Activated CD8-positive, alpha-beta memory T cell treated with anti-CD3 and anti-CD28 coated beads for 36 hours (primary cell): ENCODE data around the gene IFI27L1. TPM values are rescaled to one million over a fixed set of nuclear protein-coding genes. Genes with fewer than 3 reads are reported as not detected.

Experiments used
- CTCF ChIA-PET: fragments of 350-600 bp; sonication (Branson Sonifier 250); formaldehyde crosslinking; loops from one replicate; lab custom pipeline; 2021; ENCODE audit warnings: antibody characterized with exemption; lab: Charles Lee
- POLR2A ChIA-PET: fragments of 350-600 bp; sonication (Branson Sonifier 250); formaldehyde crosslinking; loops from one replicate; lab custom pipeline; 2021; ENCODE audit warnings: antibody characterized with exemption; lab: Charles Lee
- total RNA-seq, 2 experiments: library from RNA; stranded (reverse); gene quantifications; one replicate each; pipeline ENCODE4 v1.2.3, GENCODE V29; 2021

The IFI27L1 gene
- total RNA-seq, 2 experiments from 2014 or later = 19.3 to 21.9 TPM

DNA sequence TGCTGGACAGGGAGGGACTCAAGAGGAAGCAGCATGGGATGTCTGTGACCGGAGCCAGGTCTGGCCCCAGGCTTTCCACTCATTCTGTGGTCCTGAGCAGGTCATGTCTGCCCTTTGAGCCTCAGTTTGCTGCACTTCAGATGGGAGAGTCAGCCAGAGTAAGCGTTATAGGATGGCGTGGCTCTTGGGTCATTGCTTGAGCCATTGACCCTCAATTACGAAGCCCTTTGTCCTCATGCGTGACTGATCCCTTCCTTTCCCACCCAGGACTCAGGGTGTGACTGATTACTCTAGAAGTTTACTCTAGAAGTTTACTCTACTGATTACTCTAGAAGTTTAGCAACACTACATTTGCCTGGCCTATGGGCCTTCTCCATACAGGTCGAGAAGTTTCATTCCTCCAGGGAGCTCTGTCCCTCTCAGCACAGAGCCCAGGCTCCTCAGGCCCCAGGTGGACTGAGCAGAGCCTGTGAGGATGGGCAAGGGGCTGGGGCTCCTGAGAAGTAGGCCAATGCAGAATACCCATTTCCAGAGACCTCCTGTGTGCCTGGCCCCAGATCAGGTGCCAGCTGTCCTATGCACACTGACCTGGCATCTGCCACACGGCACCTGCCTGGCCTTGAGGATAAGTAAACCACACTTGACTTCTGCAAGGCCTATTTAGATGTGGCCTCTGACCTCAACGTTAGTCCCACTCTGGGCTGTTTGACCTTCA, 21.8 kb downstream of the IFI27L1 start:
- ChIA-PET CTCF (no interaction called here), POLR2A (no interaction called here)

DNA sequence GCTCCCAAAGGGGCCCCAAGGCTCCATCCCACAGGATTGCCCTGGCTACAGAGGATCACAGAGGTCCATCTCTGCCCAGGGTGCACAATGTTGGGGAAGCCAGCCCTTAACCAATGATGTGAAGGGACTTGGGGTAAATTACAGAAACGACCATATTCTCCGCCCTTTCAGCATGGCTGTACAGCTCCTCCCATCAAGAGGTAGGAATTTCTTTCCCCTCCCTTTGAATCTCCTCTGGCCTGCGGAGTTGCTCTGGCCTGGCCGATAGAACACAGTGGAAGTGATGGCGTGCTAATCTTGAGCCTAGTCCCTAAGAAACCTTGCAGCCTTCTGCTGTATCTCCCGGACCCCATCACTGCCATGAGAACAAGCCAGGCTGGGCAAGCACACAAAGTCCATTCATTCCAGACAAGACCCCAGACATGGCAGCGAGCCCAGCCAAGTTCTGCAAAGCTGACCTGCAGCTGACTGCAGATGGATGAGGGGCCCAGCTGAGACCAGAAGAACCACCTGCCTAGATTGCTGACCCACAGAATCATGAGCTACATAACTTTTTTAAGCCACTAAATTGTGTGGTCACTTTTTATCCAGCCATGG, 22.5 kb downstream of the IFI27L1 start:
- CTCF ChIA-PET = no interaction called here
- POLR2A ChIA-PET = no interaction called here

DNA sequence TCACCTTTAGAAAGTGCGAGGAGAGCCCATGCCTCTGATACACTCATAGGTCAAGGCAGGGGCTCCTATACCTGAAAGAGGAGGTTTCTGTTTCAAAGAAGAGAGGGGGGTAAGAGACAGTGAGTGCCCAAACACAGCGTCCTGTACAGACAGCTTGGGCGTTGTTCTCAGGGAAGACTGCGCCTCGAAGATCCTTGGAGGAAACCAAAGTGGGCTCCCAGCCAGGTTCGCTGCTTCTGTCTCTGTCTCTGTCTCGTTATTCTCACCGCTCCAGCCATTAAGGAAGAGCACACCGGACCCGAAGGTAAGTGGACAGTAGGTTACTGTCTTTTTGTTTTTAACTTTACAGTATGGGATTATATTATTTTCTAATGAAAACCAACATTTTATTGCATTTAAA, 23.6 kb downstream of the IFI27L1 start:
- ChIA-PET CTCF (no interaction called here), POLR2A (no interaction called here)

DNA sequence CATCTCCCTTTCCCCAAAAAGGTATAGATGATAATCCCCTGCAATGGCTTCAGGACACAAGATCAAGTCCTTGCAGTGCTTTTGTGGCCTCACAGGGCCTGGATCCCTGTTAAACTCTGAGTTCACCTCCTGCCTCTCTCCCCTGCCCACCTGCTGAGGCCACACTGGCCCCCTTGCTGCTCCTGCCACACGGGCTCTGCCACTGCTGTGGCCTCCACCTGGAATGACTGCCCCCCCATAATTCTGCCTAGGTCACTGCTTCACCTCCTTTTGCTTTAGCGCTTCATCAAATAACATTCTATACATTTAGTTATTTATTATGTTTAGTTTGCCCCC, 28.8 kb downstream of the IFI27L1 start:
- ChIA-PET POLR2A (no interaction called here), CTCF (no interaction called here)

DNA sequence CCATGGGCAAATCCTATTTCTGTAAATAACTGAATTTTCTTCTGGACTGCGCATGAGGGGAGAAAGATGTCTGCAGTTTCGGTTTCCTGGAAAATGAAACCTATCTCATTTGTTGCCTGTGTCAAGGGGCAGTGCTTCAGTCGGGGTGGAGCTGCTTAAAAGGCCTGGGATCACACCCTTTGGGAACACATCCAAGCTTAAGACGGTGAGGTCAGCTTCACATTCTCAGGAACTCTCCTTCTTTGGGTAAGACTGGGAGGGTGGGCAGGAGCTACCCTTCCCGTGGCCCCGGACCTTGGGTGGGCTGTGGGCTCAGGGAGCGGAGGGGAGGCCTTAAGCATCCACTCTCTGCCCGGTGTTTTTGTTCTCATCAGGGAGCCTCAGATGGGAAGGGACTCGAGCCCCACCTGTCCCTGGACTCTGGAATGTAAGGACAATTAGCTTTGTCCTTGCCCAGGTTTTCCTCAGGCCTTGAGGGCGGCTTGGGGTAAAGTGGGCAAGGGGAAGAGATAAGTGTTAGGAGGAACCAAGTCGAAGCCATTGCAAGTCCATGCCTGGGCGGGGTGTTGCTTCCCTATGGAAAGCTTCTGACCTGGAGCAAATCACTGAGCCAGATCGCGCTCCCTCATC, 29.6 kb downstream of the IFI27L1 start, which contains the start of gene IFI27:
Gene IFI27 (plus strand): TSS at position 185 of the 630 bp plus-strand sequence.
- ChIA-PET POLR2A (no interaction called here), CTCF (no interaction called here)

DNA sequence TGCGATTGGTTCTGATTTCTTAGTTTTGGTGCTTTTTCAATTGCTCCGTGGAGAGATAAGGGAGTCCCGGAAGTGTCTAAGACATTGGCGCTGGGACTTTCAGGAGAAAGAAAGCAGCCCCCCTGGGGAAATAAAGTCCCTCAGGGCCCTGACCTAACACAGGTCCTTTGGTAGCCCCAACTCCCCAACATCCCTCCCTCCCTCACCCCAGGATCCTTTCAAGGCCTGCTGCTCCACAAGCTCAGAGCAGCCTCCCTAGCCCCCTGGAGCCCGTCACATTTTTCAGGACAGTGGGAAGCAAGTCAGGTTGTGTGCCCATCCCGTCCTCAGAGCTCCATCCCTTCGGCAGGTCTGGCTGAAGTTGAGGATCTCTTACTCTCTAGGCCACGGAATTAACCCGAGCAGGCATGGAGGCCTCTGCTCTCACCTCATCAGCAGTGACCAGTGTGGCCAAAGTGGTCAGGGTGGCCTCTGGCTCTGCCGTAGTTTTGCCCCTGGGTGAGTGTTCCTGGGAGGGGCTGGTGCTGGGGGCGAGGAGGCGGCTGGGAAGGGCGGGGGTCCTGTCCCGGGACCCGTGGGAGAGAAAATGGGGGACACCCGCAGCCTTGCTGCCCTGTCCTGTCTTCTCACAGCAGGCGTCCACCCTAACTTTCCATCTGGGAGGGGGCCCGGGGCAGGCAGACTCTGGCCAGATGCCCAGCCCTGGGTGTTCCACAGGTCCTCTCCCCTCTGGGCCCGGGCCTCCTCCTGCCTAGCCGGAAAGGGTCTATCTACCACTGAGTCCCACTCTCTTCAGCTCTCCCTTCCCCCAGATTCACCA, 30.4 kb downstream of the IFI27L1 start:
- POLR2A ChIA-PET = no interaction called here

DNA sequence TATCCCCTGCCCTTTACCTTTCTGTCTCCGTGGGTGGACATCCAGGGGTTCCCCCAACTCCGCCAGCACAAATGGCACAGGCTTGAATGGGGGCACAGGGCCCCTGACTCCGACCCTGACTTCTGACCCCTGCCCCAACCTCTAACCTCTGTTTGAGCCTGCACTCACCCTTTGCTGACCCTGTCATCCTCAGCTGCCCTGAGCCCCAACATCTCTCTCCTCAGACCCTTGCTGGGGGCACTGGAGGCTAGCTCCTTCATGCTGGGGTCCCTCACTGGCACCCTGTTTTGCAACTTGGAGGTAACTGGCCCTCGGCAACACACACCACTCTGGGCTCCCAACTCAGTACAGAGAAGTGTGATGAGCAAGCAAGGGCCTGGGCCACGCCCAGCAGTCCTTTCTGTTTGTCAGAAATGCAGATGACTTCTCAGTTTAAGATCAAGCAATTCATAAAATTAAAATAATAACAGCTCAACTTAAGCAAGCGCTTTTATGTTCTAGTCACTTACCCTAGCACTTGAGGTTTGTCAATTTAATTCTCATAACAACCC, 31.5 kb downstream of the IFI27L1 start:
- ChIA-PET CTCF (no interaction called here), POLR2A (no interaction called here)

More for the DNA sequence above, 30.4 kb downstream of the IFI27L1 start:
- CTCF ChIA-PET = no interaction called here

DNA sequence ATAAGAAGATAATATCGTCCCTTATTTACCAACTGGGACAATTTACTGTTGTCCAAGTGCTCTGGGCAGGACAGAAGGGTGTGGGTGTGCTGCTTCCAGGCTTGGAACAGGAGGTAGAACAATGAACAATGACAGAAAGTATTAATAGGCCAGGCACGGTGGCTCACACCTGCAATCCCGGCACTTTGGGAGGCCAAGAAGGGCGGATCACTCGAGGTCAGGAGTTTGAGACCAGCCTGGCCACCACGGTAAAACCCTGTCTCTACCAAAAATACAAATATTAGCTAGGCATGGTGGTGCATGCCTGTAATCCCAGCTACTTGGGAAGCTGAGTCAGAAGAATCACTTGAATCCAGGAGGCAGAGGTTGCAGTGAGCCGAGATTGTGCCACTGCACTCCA, 32.0 kb downstream of the IFI27L1 start:
- ChIA-PET CTCF (no interaction called here), POLR2A (no interaction called here)

DNA sequence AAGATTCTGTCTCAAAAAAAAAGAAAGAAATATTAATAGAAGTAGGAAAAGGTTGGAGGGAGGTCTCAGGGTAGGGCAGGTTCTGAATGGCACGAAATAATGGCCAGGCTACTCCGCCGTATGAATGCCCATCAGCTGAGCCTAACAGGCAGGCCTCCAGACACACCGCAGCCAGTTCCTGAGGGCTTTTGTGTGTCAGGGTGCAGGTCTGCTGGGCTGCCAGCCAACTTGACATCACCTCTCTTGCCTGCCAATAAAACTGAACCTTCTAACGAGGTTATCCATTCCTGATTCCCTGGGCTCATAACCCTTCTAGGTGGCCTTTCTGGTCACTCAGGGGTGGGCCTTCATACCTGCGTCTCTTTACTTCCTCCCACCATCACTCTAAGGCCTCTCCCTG, 32.4 kb downstream of the IFI27L1 start:
- POLR2A ChIA-PET = no interaction called here
- CTCF ChIA-PET = no interaction called here

DNA sequence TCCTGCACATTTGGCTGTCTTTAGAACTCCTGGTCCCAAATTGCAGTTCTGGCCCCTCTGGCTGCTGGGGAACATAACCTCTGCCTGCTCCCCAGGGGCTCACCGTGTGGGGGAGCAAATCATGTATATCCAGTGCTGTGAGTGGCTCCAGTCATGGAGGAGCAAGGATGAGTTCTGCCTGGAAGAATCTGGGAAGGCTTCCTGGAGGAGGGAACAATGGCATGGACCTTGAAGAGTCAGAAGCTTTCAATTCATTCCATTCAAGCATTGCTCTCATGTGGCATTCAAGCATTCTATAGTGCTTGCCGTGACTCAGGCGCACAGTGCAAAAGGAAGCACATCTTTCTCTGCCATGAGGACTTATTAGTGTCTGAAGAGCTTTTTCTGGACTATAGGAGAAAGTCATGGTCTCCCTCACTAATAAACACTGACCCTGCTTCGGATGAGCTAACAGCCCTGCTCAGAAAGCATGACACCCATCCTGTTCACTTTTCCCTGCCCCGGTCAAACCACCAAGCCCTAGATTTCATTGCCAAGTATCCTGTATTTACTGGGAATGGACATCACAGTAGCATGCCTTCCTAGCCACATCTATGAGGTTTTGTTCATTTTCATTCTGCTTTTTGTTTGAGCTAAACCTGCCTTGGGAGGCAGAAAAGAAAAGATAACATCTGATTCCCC, 32.9 kb downstream of the IFI27L1 start:
- POLR2A ChIA-PET = interaction anchor here (1.1 kb wide), 1 partner anchor 15 kb away, joined by 5 read pairs; no protein-coding TSS in a partner anchor
- CTCF ChIA-PET = no interaction called here

DNA sequence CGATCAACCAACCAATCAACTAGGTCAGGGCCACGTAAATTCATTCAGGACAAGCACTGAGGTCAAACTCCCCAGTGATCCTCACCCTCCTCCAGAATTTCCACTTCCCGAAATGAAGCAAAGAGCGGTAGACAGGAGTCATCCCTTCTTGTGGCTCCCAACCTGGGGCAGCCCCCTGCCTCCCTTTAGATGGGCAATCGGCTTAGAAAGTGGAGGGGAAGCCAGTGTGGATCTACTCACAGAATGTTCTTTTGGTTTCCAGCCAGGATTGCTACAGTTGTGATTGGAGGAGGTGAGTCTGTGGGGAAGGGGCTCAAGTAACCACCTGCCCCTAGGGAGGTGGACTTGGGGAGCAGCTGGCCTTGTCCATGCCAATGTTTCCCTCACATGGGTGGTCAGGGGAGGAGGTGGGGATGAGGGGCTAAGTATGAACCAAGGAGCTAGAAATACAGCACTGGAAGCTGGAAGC, 33.5 kb downstream of the IFI27L1 start:
- ChIA-PET POLR2A (interaction anchor here (1.1 kb wide), 1 partner anchor 14 kb away, joined by 5 read pairs; no protein-coding TSS in a partner anchor), CTCF (no interaction called here)

DNA sequence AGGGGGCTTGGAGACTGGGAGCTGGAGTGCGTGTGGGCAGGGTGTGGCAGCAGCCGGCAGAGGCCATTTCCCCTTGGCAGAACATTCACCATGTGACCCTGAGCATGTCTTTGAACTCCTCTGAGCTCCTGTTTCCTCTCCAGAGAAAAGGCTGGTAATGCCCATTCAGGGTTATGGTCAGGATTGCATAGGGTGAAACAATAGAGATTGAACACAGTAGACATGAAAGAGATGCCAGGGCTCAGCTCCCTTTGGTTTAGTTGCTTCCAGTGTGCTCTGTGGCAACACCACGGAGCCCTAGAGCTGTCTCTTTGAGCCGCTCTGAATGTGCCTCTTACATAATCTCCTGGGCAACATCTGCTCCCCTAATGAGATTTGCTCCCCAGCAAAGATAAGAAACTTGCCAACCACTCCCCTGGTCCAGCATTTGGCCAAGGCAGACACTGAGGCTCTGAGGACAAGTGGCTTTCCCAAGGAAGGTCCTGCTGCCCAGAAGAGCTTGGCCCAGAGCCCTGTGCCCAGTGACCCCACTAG, 34.0 kb downstream of the IFI27L1 start:
- POLR2A ChIA-PET = interaction anchor here (1.1 kb wide), 1 partner anchor 14 kb away, joined by 5 read pairs; no protein-coding TSS in a partner anchor
- CTCF ChIA-PET = no interaction called here

DNA sequence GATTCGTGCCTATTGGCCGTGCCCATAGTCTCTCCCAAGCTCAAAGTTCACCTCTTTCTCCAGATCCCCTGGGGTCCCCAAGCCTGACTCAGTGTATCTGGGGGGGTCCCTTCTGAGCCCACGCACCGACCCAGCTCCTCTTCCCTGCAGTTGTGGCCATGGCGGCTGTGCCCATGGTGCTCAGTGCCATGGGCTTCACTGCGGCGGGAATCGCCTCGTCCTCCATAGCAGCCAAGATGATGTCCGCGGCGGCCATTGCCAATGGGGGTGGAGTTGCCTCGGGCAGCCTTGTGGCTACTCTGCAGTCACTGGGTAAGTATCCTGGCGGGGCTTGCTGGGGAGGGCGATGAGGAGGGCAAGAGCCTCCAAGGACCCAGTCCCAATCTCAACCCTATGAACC, 34.5 kb downstream of the IFI27L1 start:
- ChIA-PET POLR2A (no interaction called here), CTCF (no interaction called here)

DNA sequence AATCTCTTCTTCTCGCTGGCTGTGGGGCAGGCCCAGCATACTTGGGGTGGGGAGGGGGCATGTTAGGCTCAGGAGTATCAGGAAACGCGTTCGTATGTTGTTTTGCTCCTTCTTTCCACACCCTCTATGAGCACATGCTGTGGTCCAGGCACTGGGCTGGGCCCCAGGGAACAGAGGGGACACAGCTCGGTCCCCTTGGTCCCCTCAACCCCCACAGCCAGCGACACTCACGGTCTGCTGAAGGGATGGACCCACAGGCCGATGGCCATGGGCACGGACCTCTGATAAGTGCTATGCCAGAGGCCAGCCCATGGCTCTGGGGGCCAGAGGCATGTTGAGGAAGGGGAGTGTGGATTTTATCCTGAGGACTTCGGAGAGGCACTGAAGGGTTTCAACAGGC, 35.6 kb downstream of the IFI27L1 start:
- ChIA-PET CTCF (no interaction called here), POLR2A (no interaction called here)

DNA sequence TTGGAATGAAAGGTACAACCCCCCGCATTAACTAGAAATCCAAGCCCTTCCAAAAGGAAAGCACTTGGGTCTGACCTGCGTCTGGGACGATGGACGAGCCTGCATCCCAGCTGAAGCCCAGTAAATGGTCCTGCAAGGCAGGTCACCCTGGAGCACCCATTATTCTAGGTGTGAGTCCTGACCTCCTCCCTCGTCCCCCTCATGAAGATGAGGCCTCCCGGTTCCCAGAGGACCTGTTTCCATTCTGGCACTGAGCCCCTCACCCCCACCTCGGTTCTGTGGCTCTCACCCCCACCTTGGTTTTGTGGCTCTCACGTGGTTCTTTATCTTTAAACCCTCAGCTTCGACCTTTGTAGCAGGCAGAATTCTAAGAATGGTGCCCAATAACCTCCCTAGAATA, 36.7 kb downstream of the IFI27L1 start:
- ChIA-PET POLR2A (no interaction called here), CTCF (no interaction called here)

DNA sequence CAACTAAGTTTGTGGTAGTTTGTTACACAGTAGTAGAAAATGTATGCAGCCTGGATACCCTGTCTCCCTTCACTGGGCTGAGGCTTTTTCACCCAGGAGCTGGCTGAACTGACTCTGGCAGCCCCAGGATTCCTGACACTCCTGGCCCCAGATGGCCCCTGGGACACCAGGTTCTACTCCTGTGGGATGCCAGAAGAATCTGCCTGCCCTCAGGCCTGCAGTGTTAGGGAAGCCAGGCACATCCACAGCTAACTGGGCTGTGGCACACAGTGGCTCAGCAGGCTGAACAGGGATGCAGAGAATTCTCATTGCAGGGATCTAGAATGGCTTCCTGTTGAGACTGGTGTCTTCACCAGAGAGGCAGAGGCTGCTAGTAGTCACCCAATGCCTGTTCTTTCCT, 38.0 kb downstream of the IFI27L1 start:
- CTCF ChIA-PET = no interaction called here
- POLR2A ChIA-PET = no interaction called here

DNA sequence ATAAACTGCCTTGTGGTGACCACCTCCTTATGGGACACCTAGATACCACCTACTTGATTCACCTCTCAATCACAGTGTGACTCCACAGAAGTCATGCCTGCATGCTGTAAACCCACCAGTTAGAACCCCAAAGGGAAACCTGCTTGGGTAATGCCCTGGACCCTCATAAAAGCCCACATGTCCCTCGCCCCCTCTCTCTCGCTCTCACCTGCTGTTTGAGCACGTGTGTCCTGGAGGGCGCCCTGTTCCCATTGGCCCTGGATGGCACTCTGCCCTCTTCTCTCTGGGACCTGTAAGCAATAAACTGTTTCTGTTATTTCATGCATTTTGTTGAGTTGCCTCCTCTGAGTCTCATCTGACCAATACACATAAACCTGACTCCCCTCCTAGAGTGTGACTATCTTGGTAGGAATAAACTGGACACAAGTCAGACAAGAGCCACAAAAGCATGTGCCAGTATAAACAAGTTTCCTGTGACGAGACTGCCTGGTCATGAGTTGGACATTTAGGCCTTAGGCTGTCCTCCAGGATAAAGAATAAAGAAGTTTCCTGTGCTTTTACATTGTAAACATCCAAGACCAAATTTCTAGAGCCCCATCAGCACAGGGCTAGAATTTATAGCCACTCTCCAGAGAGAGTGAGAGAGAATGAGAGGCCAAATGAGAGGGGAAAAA, 39.7 kb downstream of the IFI27L1 start:
- POLR2A ChIA-PET = no interaction called here
- CTCF ChIA-PET = no interaction called here

DNA sequence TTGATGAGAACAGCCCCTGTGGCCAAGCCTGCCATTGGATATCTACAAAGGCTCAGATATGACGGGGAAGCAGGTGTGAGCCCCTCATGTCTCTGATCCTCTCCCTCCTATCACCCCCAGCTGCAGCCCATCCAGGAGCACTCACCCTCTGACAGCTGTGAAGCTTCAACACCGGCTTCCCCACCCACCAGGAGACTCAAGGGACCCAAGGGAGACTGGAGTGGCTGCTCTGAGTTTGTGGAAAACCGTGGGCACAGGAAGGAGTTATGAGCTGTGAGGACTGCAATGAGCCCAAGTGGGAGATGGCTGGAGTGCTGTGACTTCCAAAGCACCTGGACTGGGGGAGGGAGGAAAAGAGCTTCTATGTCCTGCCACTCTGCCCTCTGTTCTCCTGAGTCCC, 40.4 kb downstream of the IFI27L1 start:
- POLR2A ChIA-PET = no interaction called here
- CTCF ChIA-PET = no interaction called here
